HG03469 (cell line): ENCODE data around the gene PXYLP1.
A peak's percentile ranks its signal among the peaks of the same experiment; 100 is the strongest.

Source experiments
- ATAC-seq: cut with Tn5 transposase; IDR thresholded peaks from one replicate; pipeline ENCODE4 v1.9.1; 2021; ENCODE audit warnings: mild to moderate bottlenecking, moderate library complexity, moderate number of reproducible peaks; ENCODE audit not compliant: unreplicated experiment

Gene PXYLP1

DNA sequence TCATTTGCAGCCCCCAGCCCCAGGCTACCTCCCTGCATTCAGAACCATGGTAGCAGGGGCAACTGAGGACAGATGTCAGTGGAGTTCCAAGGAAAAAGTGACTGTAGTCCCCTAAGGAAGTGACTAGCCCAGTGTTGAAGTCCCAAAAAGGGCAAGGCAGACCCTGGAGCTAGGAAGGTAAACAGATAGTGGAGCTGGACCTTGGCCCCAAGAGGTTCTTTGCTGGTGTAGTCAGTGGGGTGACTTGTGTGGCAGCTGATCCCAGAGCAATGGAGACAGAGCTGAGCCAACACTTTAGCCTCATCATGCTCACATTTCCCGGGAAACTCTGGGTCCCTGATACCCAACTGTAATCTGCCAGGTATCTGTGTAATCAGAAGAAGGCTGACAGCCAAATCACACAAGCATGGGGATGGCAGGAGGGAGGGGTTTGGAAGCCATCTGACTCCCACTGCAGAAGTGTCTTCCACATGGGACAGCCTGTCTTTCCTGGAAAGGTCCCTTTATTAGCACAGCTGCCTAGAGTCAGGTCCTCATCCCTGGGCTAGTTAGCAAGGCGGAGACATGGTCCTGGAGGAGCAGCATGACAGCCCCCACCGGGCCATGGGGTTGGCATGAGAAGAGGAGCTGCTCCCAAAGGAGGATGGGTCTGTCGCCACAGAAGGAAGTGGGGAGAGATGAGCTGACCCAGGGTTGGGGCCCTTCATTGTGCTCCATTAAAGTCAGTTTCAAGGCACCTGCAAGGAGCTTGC lies 39.8 kb downstream of the PXYLP1 start:
- no peak for ATAC-seq

DNA sequence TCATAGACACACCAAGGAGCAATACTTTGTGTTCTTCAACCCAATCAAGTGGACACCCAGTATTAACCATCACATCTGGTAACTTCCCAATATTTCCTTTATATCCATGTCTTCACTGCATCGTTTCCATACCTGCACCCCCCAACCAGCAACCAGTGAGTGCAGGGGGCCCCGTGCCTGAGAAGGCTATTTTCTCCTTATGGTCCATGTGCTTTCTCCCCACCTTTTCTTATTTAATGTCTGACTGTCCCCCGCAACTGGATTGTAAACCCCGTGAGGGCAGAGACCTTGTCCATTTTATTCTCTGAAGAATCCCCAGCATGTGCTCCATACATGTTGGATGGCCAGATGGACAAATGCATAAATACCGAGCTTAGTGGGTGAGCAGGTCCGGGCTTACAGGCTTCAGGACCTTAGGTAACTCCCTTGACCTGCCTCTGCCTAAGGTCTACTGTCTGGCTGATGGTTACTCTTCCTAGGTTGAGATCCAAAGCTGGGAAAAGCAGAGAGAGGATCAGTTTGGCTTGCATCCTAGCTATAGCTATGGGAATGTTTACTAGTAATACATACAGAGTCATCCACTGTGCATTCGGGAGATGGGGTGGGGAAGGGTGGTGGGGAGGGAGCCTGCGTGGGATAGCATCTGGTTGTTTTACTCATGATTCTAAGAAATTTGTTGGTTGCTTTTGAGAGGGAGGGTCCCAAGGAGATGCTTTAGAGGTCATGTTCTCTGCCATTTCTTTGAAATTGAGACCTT lies 41.5 kb downstream of the PXYLP1 start:
- ATAC-seq: no peak

DNA sequence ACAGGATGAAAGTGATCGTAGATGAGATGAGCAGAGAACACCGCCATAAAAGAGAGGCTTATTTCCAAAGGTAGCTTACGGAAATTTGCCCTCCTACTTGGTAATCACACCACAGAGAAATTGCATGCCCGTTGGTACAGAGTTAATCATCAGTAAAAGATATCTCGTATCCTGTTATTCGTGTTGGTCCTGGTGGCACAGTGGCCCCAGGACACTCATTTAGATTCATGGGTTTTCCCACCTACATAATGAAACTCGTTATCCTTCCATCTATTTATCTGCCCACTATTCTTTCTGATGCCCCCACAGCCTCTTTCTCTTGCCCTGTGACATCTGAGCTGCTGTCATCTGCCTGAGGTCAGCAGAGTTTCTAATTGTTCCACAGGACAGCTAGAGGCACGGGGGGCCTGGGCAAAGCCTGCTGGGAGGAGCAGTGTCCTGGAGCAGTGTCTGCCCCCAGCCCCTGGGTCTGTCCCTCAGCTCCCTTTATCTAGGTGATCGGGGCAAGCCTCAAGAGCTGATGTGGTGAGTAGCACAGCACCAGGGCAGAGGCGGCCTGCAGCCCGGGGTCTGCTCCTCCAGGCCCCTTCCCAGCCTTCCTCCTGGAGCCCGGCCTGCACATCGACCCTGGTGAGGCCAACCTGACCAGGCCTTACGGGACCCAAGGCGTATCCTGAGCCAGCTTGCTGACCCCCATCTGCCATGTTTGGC lies 42.2 kb downstream of the PXYLP1 start:
- no peak for ATAC-seq

DNA sequence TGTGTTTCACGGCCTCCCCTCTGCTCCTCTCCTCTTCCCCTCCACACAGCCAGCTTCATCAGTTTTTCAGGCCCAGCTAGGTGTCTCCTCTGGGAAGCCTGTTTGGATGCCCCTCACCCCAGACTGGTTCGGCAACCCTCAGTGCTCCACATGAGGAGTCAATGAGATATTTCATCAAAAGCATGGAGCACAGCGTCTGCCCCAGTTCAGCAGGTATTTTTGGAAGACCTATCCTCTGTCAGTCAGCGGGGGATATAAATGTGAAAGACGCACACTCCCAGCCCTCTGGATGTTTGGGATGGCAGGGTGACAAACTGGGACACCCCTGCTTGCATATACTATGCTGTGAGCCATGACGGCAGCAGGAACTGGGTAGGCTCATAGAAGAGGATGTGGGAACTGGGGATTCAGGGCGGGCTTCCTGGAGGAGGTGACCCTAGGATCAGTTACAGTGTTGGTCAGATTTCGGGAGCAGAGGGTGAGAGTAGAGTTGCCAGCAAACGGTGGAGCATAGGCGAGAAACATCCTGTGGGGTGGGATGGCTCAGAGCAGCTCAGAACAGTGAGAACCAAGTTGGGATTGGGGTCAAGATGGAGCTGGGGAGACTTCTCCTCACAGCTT lies 42.9 kb downstream of the PXYLP1 start:
- no peak for ATAC-seq

DNA sequence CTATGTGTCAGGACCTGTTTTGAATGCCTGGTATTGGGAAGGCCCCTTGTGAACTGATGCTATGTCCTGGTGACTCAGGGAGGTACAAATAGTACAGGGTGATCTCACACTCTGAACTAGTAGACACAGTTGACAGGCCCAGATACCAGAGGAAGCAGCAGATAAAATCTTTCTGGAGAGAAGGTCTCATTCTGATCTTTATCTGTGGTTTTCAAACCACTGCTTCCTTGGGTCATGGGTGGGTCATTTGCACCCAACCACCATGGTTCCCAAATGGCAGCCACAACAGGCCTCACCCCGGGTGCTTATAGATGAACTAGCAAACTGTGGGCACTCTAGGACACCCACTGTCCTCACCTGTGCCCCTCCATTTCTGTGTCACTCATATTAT lies 43.4 kb downstream of the PXYLP1 start:
- no peak for ATAC-seq

DNA sequence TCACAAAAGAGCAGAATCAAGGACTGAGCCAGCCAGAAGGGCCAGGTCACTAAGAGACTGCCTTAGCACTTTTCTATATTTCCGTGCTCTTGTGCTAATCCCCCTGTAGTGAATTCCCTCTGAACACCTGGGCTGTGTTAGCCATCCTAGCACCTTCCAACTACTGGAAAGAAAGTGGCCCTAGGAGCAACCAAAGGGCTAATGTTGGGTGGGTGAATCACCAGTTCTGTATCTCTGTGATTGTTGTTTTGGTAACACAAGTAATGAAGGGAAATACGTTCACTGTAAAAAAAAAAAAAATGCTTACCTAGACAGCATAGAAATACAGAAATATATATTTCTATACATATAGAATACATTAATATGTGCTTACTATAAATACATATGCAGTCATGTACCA lies 43.9 kb downstream of the PXYLP1 start:
- no peak for ATAC-seq

DNA sequence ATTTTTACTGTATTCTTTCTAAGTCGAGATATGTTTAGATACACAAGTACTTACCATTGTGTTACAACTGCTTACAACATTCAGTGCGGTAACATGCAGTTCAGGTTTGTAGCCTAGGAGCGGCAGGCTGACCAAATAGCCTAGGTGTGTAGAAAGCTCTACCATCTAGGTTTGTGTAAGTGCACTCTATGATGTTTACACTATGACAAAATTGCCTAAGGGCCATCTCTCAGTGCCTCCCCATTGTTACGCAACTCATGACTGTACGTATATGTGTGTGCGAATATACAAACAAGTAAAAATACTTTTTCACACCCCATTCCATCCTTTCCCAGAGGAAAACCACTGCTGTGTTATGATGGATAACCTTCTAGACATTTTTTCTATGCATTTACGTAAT lies 44.3 kb downstream of the PXYLP1 start:
- ATAC-seq: no peak

DNA sequence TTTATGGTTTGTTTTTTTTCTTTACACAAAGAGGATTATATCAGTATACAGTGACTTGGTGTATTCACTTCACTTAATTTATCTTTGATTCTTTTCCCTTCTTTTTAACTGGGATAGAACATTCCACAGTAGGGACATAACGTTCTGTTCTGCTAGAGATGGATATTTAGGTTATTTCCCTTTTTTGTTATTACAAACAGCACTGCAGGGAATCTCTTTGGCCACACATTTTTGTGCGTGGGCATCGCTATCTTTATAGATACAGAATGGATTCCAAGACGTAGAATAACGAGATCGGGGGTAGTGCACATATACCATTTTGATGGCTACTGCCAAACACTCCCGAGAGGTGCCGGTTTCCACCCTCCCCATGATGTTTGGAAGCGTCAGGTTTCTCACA lies 44.8 kb downstream of the PXYLP1 start:
- ATAC-seq: no peak

DNA sequence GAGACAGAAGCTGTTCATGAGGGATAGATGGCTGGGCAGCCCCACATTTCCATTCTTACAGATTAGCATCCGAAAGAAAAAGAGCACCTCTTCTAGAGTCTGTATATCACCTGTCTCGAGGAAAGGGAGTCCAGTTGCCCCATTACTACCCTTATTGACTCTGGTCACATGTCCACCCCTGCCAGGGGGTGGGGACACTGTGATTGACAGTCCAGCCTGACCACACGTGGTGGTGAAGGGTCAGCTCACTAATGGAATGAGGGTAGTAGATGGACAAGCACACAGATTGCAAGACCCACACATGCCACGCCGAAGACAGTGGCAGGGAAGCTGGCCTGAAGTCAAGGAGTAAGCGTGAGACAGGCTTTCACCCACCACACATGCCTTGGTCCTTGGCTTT lies 45.8 kb downstream of the PXYLP1 start:
- ATAC-seq: no peak

DNA sequence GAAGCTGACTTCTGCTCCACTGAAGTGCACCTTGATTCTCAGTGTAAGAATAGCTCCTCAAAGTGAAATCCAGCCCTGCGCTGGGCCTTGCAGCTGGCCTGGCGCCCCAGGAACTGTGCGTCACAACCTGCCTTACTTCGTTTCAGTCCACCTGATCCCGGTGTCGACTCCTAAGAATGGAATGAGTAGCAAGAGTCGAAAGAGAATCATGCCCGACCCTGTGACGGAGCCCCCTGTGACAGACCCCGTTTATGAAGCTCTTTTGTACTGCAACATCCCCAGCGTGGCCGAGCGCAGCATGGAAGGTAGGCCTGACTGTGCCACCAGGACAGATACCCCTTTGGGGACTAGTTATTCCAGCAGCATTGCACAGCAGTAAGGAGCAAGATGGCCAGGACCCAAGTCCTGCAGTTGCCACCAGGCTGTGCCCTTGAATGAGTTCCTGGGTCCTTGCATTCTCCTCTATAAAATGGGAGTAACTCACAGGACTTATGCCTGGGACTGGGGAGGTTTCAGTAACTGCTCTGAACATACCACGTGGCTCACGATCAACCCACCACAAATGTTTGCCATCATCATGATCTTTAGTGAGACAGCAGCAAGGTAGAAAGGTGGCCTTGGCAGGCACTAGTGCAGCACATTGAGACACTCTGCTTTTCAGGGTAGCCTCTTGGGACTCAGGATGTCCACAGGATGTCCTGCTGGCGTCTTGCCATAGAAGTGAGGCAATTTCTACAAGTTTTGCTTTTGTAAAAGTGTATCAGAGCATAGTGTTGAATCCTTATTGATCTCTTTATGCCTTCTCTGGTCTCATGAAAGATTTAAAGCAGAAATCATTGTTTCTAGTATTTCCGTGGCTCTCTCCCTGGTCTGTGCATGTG lies 46.8 kb downstream of the PXYLP1 start:
- ATAC-seq: no peak

DNA sequence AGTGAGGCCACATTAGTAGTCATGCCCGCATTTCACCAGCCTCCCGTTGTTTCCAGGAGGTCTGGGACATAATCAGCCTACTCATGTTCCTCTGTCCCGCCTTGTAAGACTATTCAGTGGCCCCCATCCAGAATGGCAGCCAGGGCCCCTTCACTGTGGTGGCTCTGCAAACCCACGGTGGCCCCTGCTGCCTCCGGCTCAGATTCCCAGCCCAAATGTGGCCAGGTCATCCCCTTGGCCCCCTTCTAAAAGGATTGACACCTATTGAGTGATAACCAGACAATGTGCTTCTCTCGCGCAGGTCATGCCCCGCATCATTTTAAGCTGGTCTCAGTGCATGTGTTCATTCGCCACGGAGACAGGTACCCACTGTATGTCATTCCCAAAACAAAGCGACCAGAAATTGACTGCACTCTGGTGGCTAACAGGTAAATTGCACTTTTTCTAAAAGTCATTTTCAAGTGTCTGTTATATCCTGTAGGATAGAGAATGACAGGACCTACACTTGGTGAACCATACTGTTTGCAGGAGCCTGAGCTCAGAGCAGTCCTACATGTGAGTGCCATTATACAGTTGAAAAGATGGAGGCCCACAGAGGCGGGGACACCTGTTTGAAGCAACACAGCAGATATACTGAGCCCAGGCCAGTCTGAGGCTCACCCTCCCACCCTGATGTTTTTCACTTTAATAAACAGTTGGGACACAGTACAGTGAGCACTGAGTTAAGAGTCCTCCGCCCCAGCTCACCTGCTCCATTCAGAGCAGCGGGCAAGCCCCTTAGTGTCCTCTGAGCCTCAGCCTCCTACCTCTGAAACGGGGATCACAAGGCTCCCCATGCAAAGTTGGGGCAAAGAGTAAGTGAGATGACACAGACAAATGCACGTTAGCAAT lies 47.7 kb downstream of the PXYLP1 start:
- ATAC-seq: peak; percentile 54

DNA sequence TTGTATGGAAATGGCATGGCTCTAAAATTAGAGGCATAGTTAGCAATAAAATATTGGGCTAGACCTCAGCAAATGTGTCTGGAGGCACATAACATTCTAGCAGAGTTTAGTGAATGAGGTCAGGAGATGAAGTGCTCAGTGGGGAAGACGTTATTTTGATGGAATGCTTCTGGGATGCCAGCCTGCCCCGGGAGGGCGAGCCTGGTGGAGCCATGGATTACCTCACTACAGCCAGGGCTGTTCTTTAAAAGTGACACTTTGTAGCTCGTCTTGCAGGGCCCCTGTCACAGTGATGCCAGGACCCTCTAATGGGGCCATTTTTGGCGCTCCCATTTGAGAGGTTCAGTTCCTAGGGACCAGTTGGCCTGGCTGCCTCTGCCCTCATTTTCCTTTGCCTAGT lies 48.5 kb downstream of the PXYLP1 start:
- no peak for ATAC-seq

DNA sequence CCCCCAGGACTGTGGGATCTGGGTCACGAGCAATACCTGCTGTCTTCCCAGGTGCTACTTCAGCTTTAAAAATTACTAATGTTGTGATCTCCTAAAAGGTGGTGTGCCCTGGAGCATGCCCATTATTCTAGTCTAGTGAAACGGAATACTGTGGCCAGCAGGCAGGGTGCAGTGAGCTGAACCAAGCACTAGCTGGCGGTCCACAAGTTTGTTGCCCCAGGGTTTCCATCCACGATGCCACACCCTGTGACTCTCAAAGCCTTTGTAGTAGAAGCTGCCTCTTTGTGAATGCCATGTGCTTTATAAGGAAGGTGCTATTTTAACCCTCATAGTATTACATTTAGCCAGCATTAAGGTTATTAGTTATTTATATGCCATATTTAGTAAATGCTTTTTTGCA lies 49.1 kb downstream of the PXYLP1 start:
- no peak for ATAC-seq

DNA sequence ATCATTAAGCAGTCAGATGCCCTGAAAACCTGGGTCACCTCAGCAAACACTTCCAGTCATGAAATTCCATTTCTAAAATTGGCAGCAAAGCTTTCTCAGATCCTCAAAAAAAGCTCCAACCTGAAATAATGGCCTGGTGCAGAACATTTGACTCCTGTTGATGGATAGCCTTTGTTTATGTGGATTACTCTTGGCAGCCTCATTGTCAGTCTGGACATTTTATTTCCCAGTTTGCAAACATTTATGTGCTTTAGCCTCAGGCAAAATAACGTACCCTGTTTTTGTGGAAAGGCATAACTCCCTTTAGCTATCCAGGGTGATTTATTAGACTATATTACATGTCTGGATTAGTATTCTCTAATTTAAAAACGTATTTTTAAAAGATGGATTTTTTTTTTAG lies 53.9 kb downstream of the PXYLP1 start:
- ATAC-seq: no peak

DNA sequence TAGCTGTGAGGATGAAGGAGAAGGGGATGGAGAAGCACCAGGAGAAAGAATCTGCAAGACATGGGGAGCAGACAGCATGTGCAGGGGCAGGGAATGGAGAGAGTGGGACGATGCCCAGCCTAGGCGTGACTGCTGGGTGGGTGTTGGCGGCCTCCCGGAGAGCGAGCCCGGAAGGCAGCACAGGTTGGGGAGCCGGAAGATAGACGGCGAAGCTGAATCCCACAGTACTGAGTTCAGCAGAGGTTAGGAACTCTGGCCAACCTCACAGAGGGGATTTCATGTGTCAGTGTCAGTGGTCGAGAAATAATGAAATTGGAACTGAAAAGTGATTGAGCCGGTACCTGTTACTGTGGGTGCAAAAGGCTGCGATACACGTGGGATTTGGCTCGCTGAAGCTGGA lies 55.2 kb downstream of the PXYLP1 start:
- no peak for ATAC-seq

DNA sequence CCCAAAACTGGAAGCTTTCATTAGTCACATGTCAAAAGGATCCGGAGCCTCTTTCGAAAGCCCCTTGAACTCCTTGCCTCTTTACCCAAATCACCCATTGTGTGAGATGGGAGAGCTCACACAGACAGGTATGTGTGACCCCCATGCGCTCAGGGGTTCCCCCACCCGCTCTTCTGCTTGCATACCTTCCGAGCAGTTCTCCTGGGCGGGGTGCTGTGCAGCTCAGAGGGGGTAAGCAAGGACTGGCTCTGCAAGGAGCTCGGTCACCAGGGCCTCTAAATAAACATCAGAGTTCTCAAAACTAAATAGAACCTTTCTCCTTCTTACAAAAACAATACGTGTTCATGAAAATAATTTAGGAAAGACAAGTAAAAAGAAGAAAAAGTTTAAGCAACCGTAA lies 55.7 kb downstream of the PXYLP1 start:
- ATAC-seq: no peak

DNA sequence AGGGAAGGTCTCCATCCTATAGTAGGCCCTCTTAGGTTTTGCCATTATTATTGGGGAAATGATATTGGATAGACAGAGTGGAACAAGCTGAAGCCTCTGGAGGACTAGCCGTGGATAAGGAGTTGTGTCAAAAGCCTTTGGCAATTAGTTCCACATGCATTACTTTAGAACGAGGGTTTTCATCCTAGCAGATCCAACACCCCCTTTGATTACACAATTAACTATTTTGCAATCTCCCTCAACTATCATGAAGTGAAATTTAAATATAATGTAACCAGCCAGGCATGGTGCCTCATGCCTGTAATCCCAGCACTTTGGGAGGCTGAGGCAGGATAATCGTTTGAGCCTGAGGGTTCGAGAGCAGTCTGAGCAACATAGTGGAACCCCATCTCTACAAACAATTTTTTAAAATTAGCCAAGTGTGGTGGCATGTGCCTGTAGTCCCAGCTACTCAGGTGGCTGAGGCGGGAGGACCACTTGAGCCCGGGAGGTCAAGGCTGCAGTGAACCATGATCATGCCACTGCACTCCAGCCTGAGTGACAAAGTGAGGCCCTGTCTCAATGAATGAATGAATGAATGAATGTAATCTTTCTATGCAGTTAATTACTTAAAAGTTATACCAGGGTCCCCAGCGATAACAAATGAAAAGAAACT lies 56.8 kb downstream of the PXYLP1 start:
- no peak for ATAC-seq

DNA sequence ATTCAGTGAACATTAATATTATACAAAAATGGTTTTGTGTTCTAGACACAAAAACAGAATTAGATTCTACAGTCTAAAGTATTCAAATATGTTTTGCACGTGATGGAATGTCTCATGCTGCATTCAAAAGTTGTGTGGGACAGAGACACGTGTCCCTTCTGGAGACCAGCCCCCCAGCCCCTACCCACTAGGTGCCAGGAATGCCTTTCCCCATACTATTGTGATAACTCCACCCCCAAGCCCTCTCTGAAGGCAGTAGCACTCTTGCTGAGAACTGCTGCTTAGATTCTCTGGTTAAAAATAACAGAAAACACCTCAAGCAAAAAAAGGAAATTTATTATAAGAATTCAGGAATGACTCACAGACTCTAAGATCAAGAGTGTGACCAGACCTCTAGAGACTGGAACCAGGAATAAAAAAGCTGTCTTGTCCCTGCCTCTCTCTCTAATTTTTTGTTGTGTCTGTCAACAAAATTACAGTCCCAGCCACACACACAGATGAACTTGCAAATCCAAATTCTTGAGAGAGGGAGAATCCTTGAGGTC lies 57.7 kb downstream of the PXYLP1 start:
- ATAC-seq: no peak
